SIG-M5 treated with dmso at 0.1 percent for 504 hours (cell line): ENCODE measurements around the gene NOL3.
A peak's percentile ranks its signal among the peaks of the same experiment; 100 is the strongest.

Experiments used
- DNase-seq: peaks from one replicate; lab custom pipeline; 2025; ENCODE audit not compliant: unreplicated experiment; lab: John Stamatoyannopoulos, UW

Gene NOL3

DNA sequence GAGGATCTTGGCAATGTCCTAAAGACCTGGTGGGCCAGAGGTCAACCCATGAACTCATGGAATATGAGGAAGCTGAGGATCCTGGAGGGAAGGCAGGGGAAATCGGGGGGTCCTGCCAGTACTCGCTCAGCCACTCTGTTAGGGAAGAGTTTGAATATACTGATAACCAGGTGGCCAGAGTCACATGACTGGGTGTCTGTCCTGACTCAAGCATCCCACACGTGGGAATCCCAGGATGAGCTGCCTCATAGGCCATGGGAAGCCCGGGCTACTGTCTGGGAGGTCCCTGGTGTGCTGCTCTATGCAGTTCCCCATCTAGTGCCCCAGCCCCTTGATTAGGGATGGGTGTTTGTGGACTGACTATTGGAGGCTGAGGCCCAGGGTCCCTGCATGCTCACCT, 18.0 kb downstream of the NOL3 start:
- no peak for DNase-seq

DNA sequence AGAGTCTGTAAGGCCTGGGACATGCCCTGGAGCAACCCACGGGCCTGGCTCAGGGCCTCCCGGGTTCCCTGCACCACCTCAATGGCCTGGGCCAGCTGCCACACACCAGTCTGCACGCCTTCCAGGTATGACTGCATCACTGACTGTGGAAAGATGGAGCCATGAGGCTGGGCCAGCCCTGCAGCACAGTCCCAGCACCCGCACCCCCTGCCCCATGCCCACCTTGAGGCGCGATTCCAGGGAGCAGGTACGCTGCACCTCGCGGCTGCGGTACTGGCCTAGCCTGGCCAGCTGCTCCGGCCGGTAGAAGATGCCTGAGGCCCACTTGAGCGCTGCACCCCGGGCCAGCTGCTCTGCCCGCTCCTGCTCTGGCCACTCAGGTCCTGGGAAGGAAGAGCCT, 18.5 kb downstream of the NOL3 start:
- no peak for DNase-seq

DNA sequence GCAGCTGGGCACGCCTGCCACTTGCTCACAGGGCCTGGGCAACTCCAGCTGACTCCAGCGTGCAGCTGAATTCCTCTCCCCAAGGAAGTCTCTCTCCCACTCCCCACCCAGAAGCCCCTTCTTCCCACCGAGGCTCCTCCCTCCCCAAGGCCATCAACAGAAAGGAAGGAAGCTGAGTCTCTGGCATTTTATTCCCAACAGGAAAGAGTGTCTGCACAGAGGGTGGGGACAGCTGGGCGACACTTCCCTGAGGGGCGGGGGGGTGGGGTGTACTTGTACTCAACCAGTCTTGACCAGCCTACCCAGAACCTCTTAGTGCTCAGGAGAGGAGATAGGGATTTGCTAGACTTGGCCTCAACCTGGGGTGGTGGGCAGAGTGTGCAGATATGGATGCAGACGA, 19.7 kb downstream of the NOL3 start, which contains the start of gene EXOC3L1:
TSS of gene EXOC3L1 (minus strand) at position 96 of the 400 bp plus-strand sequence. CDS start 460 bp downstream, outside the sequence.
- DNase-seq, result no peak

DNA sequence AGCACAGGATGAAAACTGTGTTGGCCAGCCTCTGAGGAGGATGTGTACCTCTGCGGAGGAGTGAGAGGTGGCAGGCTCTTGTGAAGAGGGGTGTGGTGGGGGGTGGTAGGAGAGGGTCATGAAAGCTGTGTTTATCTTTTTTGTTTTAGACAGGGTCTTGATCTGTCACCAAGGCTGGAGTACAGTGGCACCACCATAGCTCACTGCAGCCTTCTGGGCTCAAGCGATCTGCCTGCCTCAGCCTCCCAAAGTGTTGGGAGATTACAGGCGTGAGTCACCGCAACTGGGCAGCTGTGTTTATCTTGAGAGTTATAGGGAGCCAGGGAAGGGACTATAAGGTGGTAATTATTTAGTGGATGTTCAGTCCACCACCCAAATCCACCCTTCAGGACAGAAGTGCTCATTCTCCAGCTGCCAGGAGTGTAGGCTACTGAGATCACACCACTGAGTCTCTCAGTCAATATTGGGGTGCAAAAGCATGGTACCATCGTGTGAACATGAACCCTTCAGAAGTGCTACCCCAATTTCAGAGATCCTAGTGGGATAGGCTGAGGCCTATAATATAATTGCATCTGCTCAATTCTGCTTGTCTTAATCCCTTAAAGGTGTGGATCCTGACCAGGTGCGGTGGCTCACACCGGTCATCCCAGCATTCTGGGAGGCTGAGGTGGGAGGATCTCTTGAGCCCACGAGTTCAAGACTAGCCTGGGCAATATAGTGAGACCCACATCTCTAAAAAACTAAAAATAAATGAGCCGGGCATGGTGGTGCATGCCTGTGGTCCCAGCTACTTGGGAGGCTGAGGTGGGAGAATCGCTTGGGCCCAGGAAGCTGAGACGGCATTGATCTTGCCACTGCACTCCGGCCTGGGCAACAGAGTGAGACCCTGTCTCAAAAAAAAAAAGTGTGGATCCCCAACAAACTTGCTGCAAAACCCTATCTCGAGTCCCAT, 20.4 kb downstream of the NOL3 start:
- DNase-seq, result no peak

DNA sequence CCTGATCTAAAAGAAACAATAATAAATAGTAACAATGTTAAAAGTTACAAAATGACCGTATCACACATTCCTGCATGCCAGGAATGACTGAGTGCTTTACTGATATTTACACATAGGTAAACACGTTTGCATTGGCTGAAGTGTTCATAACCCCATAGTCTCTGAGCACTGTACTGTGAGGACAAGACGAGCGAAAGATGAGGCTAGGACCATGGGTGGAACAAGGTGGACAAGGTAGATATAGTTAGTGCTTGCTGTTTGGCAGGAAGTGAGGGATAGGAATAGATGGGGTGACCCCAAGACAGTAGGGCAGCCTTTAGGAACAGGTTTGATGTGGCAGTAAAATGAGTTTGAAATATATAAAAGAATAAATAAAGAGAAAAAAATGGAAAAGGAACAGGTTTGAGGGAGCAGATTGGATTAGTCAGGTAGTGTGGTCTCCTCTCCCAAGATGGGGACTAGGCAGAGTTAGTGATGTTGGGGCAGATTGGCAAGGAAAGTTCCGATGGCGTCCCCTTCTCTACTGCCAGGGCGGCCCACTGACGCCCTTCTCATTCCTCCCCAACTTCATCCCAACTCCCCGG, 21.2 kb downstream of the NOL3 start:
- no peak for DNase-seq

DNA sequence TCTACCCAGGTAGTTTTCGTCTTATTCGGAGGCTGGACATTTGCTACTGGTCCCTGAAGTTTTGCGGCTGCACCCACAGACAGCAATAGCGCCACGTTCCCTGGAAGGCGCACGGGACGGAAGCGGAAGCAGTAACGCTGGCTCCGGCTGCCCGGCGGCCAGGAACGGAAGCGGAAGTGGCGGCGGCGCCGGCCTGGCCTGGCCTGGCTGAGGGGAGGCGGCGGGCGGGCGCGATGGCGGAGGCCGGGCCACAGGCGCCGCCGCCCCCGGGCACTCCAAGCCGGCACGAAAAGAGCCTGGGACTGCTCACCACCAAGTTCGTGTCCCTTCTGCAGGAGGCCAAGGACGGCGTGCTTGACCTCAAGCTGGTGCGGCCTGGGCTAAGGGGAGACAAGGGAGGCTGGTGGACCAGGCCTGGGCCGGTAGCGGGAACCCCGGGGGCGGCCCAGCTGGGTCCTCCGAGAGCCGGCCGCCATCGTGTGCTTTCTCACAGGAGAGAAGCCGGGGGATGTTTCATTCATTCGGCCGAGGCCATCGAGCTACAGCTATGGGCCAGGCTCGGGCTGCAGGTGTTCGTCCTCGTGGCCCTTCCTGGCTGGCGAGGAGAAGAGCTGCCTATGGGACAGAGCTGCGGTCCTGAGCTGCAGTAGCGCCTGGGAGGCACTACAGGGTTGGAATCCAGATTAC, 21.8 kb downstream of the NOL3 start, which contains the start of gene E2F4:
TSS of gene E2F4 (plus strand) at position 161 of the 687 bp plus-strand sequence. CDS start at position 234, 73 bp downstream.
- peak; percentile 92 for DNase-seq

DNA sequence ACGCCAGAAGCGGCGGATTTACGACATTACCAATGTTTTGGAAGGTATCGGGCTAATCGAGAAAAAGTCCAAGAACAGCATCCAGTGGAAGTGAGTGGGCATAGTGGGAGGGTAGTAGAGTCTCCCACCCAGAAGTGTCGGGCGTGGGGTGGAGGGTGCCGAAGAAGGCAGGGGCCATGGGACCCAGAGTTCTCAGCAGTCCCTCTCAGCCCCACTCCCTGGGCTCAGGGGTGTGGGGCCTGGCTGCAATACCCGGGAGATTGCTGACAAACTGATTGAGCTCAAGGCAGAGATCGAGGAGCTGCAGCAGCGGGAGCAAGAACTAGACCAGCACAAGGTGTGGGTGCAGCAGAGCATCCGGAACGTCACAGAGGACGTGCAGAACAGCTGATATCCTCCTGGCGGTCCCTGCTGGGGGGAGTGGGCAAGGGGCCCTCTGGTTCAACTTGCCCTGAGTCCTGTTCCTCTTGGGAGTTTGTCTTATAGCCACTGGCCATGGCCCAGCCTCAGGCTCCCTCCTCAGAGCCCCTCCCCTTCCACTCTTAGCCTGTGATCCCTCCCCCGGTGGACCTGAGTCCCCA, 22.5 kb downstream of the NOL3 start:
- DNase-seq, result no peak

DNA sequence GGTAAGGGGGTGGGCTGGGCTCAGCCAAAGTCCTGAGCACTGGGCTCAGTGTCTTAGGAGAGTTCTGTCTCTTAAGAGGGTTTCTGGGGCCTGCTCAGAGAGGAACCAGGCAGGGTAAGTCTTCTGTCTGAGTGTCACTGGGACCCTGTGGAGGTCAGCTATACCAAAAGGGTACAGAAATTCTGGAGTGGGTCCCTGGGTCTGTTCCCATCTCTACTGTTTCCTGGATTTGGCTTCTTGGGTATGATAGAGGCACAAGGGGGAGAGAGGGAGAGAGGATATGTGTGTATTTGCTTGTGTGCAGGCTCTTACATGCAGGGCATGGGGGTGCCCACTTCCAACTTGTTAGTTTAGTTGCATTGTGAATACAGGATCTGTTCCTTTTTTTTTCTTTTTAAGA, 23.2 kb downstream of the NOL3 start:
- no peak for DNase-seq

DNA sequence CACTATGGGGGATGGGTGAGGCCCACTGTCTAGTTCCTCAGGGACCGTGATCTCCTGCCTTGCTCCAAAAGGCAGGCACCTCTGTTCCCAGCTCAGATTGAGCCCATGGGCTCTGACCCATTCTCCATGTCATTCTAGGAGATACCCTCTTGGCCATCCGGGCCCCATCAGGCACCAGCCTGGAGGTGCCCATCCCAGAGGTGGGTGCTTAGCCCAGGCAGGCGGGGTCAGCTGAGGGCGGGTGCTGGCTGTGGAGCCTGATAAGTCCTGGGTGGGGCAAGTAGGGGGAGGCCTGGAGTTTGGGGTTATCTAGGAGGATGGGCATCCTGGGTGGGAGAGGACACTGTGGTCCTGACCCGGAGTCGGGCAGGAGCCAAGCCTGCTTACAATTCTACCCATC, 23.9 kb downstream of the NOL3 start:
- no peak for DNase-seq

DNA sequence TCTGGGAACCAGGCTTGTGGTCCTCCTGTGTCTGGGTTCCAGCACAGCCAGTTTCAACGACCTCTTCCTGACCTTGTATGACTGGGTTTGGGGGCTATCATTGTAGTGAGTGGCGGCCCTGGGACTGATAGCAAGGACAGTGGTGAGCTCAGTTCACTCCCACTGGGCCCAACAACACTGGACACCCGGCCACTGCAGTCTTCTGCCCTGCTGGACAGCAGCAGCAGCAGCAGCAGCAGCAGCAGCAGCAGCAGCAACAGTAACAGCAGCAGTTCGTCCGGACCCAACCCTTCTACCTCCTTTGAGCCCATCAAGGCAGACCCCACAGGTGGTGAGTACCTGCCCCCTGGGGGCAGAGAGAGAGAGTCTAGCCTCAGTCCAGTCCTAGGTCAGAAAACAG, 25.3 kb downstream of the NOL3 start:
- no peak for DNase-seq

DNA sequence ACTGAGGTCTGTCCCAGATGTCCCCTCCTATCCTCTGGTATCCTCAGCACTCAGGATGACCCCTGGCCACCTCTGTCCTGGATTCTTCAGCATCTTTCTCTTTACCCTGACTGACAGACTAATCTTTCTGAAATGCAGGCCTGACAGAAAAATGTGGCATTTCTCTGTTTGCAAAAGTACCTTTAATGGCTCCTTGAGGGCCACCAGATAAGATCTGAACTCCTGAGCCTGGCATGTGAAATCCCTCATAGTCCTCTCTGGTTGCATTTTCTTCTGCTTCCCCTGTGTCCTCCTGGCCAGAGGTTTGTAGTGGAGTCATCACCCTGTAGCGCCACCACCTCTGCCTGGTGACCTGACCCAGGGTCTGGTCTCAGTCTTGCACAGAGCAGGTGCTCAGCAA, 26.5 kb downstream of the NOL3 start:
- no peak for DNase-seq

DNA sequence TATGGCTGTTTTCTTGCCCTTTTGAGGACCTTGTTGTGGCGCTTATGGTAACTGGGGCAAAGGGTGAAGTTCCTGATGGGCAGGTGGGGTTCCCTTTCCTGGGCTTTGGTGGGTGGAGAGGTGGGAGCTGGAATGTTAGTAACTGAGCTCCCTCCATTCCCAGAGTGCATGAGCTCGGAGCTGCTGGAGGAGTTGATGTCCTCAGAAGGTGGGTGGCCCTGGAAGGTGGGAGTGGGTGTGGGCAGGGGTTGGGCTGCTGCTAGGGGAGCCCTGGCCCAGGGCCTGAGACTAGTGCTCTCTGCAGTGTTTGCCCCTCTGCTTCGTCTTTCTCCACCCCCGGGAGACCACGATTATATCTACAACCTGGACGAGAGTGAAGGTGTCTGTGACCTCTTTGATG, 27.4 kb downstream of the NOL3 start:
- no peak for DNase-seq

DNA sequence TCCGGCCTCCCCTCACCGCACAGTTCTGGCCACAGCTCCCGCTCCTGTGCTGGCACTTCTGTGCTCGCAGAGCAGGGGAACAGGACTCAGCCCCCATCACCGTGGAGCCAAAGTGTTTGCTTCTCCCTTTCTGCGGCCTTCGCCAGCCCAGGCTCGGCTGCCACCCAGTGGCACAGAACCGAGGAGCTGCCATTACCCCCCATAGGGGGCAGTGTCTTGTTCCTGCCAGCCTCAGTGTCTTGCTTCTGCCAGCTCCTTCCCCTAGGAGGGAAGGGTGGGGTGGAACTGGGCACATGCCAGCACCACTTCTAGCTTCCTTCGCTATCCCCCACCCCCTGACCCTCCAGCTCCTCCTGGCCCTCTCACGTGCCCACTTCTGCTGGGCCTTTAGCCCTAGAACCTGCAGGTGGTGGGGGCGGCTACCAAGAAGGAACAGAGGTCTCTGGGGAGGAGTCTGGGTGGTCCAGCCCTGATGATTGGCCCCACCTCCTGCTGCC, 27.9 kb downstream of the NOL3 start:
- peak; percentile 17 for DNase-seq

DNA sequence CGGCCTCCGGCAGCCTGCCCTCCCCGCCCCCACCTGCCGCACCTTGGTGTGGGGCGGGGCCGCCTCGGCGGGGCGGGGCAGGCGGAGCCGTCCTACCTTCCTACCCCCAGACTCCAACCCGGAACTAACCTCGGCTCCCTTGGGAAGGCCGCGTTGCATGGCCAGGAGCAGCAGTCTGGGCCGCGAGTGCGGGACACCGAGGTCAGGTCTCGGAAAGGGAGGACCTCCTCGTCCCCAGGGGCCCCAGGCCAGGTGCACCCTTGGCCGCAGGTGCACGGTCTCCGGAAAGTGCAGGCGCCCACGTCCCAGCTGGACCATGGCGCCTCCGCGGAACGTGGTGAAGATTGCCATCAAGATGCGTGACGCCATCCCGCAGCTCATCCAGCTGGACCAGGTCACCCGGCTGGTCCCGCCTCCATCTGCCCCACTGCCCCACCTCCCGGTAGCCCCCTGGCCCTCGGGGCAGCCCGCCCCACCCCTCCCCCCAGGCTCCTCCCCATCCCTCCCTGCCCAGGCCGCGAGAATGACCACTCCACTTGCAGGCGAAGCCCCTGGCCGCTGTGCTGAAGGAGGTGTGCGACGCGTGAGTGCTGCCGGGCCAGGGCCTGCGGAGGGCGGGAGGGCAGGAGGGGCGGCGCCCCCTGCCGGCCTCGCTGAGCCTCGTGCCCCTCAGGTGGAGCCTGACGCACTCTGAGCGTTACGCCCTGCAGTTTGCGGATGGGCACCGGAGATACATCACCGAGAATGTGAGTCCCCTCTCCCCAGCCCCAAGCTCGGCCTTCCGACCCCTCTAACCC, 28.9 kb downstream of the NOL3 start, which contains the start of gene ELMO3:
TSS of gene ELMO3 (plus strand) at position 121 of the 797 bp plus-strand sequence. CDS start at position 317, 196 bp downstream.
- no peak for DNase-seq

DNA sequence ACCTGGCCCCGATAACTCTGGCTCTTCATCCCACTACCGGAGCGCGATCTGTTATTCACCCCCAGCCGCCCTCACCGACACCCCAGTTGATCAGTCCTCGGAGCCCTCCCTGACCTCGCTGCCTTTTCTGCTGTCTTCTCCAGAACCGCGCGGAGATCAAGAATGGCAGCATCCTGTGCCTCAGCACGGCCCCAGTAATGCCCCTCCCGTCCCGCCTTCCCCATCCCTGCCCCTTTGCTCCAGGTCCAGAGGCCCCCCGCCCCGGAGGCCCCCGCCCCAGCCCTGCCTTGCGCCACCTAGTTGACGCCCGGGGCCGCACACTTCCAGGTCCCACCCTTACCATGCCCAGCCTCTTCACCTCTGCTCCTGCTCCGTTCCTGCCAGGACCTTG, 29.5 kb downstream of the NOL3 start:
- no peak for DNase-seq

DNA sequence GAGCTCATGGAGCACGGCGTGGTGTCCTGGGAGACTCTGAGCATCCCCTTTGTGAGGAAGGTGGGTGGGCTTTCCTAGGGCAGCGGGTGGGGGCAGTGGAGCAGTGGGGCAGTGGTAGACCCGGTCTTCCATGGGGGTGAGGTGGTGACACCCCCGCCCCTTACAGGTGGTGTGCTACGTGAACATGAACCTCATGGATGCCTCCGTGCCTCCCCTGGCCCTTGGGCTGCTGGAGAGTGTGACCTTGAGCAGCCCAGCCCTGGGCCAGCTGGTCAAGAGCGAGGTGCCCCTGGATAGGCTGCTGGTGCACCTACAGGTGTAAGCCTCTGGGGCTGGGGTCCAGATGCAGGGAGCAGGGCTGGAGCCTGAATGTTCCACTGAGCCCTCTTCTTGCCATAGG, 30.2 kb downstream of the NOL3 start:
- DNase-seq, result no peak

DNA sequence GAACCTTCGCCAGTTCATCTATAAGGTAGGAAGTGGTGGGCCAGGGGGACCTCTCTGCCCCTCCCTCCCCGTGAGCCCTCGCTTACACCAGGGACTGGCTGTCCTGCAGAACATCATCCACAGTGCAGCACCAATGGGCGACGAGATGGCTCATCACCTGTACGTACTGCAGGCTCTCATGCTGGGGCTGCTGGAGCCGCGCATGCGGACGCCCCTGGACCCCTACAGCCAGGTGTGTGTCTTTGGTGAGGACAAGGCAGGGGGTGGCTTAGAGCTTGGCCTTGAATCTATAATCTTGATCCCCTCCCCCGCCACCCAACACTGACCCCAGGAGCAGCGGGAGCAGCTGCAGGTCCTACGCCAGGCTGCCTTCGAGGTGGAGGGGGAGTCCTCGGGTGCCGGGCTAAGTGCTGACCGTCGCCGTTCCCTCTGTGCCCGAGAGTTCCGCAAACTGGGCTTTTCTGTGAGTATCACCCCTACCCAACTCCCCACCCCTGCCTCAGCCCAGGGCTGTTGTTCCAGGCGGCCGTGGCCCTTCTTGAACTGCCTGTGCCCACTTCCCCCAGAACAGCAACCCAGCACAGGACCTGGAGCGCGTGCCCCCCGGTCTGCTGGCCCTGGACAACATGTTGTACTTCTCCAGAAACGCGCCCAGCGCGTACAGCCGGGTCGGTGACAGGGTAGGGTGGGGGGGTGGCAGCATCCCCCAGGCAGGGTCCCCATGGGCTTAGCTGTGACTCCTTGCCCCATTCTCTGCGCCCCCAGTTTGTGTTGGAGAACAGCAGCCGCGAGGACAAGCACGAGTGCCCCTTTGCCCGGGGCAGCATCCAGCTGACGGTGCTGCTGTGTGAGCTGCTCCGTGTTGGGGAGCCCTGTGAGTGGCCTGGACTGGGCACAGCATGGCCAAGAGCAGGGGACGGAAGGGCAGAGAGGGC, 31.3 kb downstream of the NOL3 start:
- DNase-seq, result no peak

DNA sequence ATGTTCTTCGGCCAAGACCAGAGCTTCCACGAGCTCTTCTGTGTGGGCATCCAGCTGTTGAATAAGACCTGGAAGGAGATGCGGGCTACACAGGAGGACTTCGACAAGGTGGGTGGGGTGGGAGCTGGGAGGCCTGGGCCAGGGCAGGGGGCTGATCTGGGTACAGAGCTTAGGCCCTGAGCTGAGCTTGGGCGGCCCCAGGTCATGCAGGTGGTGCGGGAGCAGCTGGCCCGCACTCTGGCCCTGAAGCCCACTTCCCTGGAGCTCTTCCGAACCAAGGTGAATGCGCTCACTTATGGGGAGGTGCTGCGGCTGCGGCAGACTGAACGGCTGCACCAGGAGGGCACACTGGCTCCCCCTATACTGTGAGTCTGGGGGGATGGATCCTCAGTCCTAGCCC, 32.1 kb downstream of the NOL3 start:
- no peak for DNase-seq

DNA sequence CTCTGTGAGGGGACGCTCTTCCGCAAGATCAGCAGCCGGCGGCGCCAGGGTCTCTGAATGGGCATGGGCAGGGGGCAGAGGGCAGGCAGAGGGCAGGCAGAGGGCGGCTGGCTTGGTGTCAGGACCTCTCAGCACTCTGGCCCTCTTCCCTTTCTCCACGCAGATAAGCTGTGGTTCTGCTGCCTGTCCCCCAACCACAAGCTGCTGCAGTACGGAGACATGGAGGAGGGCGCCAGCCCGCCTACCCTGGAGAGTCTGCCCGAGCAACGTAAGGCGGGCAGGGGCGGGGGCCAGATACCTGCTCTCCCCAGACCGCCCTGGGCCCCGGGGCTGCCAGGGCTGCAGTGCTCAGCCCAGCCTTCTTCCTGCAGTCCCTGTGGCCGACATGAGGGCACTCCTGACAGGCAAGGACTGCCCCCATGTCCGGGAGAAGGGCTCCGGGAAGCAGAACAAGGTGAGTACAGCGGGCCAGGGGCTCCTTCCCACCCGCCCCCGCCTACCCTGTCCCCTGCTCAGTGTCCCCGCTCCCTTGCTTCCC, 32.7 kb downstream of the NOL3 start:
- DNase-seq, result no peak
